A549 (cell line): Measurements from ENCODE around the gene ZCCHC24. TPM values are rescaled to one million over a fixed set of nuclear protein-coding genes. Genes with fewer than 3 reads are reported as not detected.

Experiments
- ATAC-seq, 2 experiments: fragments of 200-7000 bp in 1 of 2; fragments of >200 bp in 1 of 2; cut with Nextera tagmentation in 1 of 2; cut with Tn5 transposase in 1 of 2; 3 replicates each; pipeline versions ENCODE4 v1.8.0 to v1.9.1; 2018 to 2020; ENCODE audit warnings: mild to moderate bottlenecking in 1 of 2, moderate library complexity in 1 of 2
- CTCF ChIA-PET: fragments of 300-600 bp; sonication (Branson Sonifier 250); formaldehyde crosslinking; extraction: SDS; loops from one replicate; lab custom pipeline; 2021; ENCODE audit warnings: antibody characterized with exemption, inconsistent platforms; lab: Yijun Ruan, JAX
- POLR2A ChIA-PET: fragments of 350-600 bp; formaldehyde crosslinking; extraction: SDS; loops from one replicate; lab custom pipeline; 2021; ENCODE audit warnings: antibody characterized with exemption, inconsistent platforms; lab: Yijun Ruan, JAX
- DNase-seq, 2 experiments: peaks; one replicate each; pipeline versions ENCODE4 v3.0.0 to v3.0.0-alpha.2; 2011 to 2016; ENCODE audit warnings: low read depth in 1 of 2, low spot score in 1 of 2
- FAIRE-seq: peaks from 2 replicates; lab custom pipeline; 2011; peaks lifted over from hg19 to GRCh38; lab: Jason Lieb, UNC
- H3K27ac ChIP-seq, 2 experiments: fragments of >200 bp; sonication (Bioruptor Twin); formaldehyde crosslinking; 3 replicates each; pipeline ENCODE4 v1.5.1; 2016 to 2017
- H3K4me1 ChIP-seq: fragments of >200 bp; sonication (Bioruptor Twin); formaldehyde crosslinking; 3 replicates; pipeline ENCODE4 v1.6.1; 2016
- H3K4me2 ChIP-seq: fragments of >200 bp; sonication (Bioruptor Twin); formaldehyde crosslinking; 3 replicates; pipeline ENCODE4 v1.6.1; 2016
- H3K4me3 ChIP-seq: fragments of >200 bp; sonication (Bioruptor Twin); formaldehyde crosslinking; 3 replicates; pipeline ENCODE4 v1.5.1; 2016
- H3K9me3 ChIP-seq: fragments of >200 bp; sonication (Bioruptor Twin); formaldehyde crosslinking; 3 replicates; pipeline ENCODE4 v1.6.1; 2016
- CEBPB ChIP-seq, 2 experiments: fragments of >200 bp in 1 of 2; sonication (Bioruptor Twin) in 1 of 2; formaldehyde crosslinking in 1 of 2; IDR thresholded peaks; 2 replicates each; pipeline ENCODE4 v1.6.1; 2012 to 2016
- JUN ChIP-seq, 2 experiments: fragments of >200 bp; sonication (Bioruptor Twin); formaldehyde crosslinking; IDR thresholded peaks; 2 replicates in 1 of 2; 3 replicates in 1 of 2; pipeline ENCODE4 v1.6.1; 2016 to 2017
- RAD21 ChIP-seq, 2 experiments: fragments of >200 bp in 1 of 2; sonication (Bioruptor Twin) in 1 of 2; formaldehyde crosslinking in 1 of 2; IDR thresholded peaks in 1 of 2; conservative IDR thresholded peaks in 1 of 2; 2 replicates in 1 of 2; 3 replicates in 1 of 2; pipeline ENCODE4 v1.6.1; 2012 to 2018; ENCODE audit warnings: inconsistent platforms in 1 of 2
- RCOR1 ChIP-seq: fragments of 150-350 bp; IDR thresholded peaks from 2 replicates; pipeline ENCODE4 v1.6.1; 2014; ENCODE audit warnings: antibody characterized with exemption, low read length, low read depth
- SMC3 ChIP-seq: fragments of >200 bp; sonication (Bioruptor Twin); formaldehyde crosslinking; IDR thresholded peaks from 3 replicates; pipeline ENCODE4 v1.6.1; 2018; ENCODE audit warnings: inconsistent platforms
- TP53 ChIP-seq: fragments of 250-450 bp; sonication (Bioruptor Pico); IDR thresholded peaks from 2 replicates; pipeline ENCODE4 v1.5.0; 2021; ENCODE audit warnings: mild to moderate bottlenecking, moderate library complexity
- WGBS: methylation state at CpG from one replicate; pipeline ENCODE4 v1.1.6; 2017; ENCODE audit errors: missing lambda C conversion rate; 5-methylcytosine and 5-hydroxymethylcytosine counted together
- polyA plus RNA-seq, 4 experiments: library from polyadenylated mRNA; depleted of rRNA in 3 of 4; stranded (reverse); fragments of >200 nt; fragmentation: RNase III in 1 of 4; extraction: RNeasy Plus Mini Kit Qiagen cat#74134 plus additional on column Dnase treatment in 1 of 4; gene quantifications; 2 replicates in 3 of 4; 3 replicates in 1 of 4; pipeline ENCODE4 v1.2.3, GENCODE V29; 2011 to 2017
- TF ChIP-seq, protein P1 (sequence below): IDR thresholded peaks from 2 replicates; pipeline ENCODE4 v1.6.1; 2012
- TF ChIP-seq, protein P2 (sequence below): fragments of >200 bp; sonication (Bioruptor Twin); formaldehyde crosslinking; IDR thresholded peaks from 3 replicates; pipeline ENCODE4 v1.6.1; 2016
- TF ChIP-seq, protein P3 (sequence below): fragments of >200 bp; sonication (Bioruptor Twin); formaldehyde crosslinking; IDR thresholded peaks from 3 replicates; pipeline ENCODE4 v1.5.1; 2016
- TF ChIP-seq, protein P4 (sequence below): fragments of 150-350 bp; IDR thresholded peaks from 2 replicates; pipeline ENCODE4 v1.6.1; 2014; ENCODE audit warnings: low read depth, mild to moderate bottlenecking, low read length
- TF ChIP-seq, protein P5 (sequence below): IDR thresholded peaks from 2 replicates; pipeline ENCODE4 v1.6.1; 2012; ENCODE audit warnings: low read depth, borderline replicate concordance

The ZCCHC24 gene
- polyA plus RNA-seq, 2 of the 4 experiments (the other 2 are of a cell fraction) = 2.4 to 4.2 TPM

DNA sequence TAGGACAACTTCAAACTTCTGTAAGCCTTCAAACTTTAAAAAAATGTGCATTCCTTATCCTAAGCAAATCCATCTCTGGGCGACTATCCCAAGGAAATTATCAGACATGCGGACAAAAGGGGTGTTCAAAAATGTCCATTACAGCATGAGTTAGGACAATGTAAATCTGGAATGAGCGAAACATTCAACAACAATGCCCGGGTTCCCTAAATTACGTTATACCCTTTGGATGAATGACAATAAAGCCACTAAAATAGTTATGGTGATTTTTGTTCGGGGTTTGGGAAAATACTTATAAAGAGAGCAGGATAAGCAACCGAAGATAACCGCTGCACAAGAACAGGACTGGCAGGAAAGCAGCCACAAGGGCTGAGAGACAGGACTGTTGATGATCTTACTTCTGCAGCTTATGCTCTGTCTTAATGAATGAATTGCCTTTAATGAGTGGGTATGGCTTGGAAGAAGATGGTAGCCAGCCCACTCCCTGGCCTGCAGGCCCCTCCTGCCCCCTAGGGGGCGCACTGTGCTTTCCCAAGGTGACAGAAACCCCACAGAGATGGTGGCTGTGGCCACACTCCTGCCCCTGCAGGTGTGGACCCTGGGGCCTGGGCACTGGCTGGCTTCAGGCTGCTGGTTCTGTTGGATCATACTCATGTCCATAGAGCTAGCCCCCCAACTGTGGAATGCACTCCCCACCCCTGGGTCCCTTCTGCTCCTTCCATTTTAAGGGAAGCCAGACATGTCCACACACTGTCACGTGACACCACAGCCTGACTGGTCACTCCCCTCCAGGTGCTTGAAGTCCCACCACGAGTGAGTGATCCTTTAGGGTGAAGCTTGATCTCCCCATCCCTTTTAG is 45.0 kb downstream of the ZCCHC24 start:
- no peak for FAIRE-seq
- Histone ChIP-seq H3K4me3 (no peak overlapping the region), H3K4me2 (no peak overlapping the region), H3K4me1 (no peaks in the 10 kb centered on the region), H3K27ac (no peak overlapping the region), H3K9me3 (no peaks in the 10 kb centered on the region)
- ATAC-seq = peak; percentile 54 to 88; a peak in 5 of 6 replicates
- ChIA-PET CTCF (interaction anchor here (0.8 to 3.6 kb wide), 8 partner anchors 9 to 88 kb away, joined by 3 to 17 read pairs (median 5); no protein-coding TSS in a partner anchor), POLR2A (no interaction called here)
- WGBS = 69% methylated on average over 10 of the region's 11 CpGs
- peak; percentile 35 to 65 for DNase-seq
- TF ChIP-seq, protein P1, sequence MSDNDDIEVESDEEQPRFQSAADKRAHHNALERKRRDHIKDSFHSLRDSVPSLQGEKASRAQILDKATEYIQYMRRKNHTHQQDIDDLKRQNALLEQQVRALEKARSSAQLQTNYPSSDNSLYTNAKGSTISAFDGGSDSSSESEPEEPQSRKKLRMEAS = no peak
- TF ChIP-seq, protein P2, sequence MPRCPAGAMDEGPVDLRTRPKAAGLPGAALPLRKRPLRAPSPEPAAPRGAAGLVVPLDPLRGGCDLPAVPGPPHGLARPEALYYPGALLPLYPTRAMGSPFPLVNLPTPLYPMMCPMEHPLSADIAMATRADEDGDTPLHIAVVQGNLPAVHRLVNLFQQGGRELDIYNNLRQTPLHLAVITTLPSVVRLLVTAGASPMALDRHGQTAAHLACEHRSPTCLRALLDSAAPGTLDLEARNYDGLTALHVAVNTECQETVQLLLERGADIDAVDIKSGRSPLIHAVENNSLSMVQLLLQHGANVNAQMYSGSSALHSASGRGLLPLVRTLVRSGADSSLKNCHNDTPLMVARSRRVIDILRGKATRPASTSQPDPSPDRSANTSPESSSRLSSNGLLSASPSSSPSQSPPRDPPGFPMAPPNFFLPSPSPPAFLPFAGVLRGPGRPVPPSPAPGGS = no peak
- peak; percentile 39; the same call in 1 of the 3 replicates for TF ChIP-seq SMC3
- peak; percentile 40 to 71; a peak in 3 of 5 replicates for TF ChIP-seq RAD21 (conservative IDR thresholded peaks at IDR 0.05 in 1 of 2, IDR thresholded peaks at IDR 0.05 in 1 of 2)
- TF ChIP-seq, protein P3, sequence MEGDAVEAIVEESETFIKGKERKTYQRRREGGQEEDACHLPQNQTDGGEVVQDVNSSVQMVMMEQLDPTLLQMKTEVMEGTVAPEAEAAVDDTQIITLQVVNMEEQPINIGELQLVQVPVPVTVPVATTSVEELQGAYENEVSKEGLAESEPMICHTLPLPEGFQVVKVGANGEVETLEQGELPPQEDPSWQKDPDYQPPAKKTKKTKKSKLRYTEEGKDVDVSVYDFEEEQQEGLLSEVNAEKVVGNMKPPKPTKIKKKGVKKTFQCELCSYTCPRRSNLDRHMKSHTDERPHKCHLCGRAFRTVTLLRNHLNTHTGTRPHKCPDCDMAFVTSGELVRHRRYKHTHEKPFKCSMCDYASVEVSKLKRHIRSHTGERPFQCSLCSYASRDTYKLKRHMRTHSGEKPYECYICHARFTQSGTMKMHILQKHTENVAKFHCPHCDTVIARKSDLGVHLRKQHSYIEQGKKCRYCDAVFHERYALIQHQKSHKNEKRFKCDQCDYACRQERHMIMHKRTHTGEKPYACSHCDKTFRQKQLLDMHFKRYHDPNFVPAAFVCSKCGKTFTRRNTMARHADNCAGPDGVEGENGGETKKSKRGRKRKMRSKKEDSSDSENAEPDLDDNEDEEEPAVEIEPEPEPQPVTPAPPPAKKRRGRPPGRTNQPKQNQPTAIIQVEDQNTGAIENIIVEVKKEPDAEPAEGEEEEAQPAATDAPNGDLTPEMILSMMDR = peak; percentile 53

DNA sequence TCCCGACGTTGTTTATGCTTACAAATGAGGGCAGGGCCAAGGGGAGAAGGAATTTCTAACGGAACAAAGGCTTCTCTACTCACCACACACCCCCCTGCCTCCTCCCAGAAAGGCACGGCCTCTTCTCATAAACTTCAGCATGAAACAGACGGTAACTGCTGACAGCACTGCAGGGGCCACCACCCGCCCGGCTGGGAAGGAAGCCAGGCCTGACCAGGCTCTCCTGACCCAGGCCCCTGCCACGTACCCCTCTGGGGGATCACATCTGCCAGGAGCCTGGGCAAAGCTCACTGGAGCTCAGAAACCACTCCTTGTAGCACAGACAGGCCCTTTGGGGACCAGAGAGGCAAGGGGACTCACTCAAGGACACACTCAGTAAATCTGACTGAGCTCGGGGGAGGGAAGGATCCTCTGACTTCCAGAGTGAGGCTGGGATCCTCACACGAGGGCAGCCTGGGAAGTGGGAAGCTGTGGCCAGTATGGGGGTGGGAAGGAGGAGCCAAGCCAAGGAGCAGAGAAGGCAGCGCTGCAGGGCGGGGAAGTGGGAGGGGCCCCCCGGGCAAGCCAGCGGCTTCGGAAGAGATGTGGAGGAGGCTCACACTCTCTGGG is 46.1 kb downstream of the ZCCHC24 start:
- no peak for TF ChIP-seq RCOR1
- TF ChIP-seq, protein P4, sequence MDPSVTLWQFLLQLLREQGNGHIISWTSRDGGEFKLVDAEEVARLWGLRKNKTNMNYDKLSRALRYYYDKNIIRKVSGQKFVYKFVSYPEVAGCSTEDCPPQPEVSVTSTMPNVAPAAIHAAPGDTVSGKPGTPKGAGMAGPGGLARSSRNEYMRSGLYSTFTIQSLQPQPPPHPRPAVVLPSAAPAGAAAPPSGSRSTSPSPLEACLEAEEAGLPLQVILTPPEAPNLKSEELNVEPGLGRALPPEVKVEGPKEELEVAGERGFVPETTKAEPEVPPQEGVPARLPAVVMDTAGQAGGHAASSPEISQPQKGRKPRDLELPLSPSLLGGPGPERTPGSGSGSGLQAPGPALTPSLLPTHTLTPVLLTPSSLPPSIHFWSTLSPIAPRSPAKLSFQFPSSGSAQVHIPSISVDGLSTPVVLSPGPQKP = no peak
- no peak for TF ChIP-seq JUN (IDR thresholded peaks at IDR 0.05)
- TF ChIP-seq, protein P5, sequence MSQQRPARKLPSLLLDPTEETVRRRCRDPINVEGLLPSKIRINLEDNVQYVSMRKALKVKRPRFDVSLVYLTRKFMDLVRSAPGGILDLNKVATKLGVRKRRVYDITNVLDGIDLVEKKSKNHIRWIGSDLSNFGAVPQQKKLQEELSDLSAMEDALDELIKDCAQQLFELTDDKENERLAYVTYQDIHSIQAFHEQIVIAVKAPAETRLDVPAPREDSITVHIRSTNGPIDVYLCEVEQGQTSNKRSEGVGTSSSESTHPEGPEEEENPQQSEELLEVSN = no peak
- TF ChIP-seq CEBPB (IDR thresholded peaks at IDR 0.05) = no peak
- ChIA-PET POLR2A (no interaction called here), CTCF (interaction anchor here (0.6 to 3.6 kb wide), 5 partner anchors 8 to 89 kb away, joined by 4 to 17 read pairs (median 6); no protein-coding TSS in a partner anchor)
- Histone ChIP-seq H3K4me1 (no peaks in the 10 kb centered on the region), H3K4me2 (no peak overlapping the region), H3K27ac (no peak overlapping the region), H3K9me3 (no peaks in the 10 kb centered on the region), H3K4me3 (no peak overlapping the region)
- ATAC-seq (peak in 1 of 2 experiments; percentile 16; a peak in 2 of 6 replicates), DNase-seq (no peak), FAIRE-seq (no peak)
- WGBS = 74% methylated on average over 15 of the region's 15 CpGs

DNA sequence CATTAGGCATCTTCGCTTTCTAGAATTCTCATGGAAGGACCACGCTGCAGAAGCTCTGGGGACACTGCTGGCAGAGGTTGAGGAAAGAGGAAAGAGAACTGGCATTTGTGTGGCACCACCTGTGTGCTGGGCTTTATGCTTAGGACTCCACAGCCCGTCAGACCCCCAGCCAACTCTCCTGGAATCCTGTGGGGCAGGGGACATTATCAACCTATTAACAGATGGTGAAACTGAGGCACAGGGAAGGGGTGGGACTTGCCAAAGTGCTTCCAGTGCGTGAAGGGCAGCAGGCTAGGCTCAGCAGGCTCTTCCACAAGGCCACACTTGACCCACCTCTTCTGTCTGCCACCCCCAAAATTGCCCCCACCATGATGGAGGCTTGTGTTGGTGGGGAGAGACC is 46.8 kb downstream of the ZCCHC24 start:
- Histone ChIP-seq H3K4me1 (no peaks in the 10 kb centered on the region), H3K27ac (no peak overlapping the region), H3K4me2 (no peak overlapping the region), H3K4me3 (no peak overlapping the region), H3K9me3 (no peaks in the 10 kb centered on the region)
- ChIA-PET CTCF (interaction anchor here (0.9 to 1.9 kb wide), 3 partner anchors 9 to 51 kb away, joined by 3 to 15 read pairs (median 3); no protein-coding TSS in a partner anchor), POLR2A (no interaction called here)
- FAIRE-seq (no peak), ATAC-seq (no peak), DNase-seq (no peak)
- TF ChIP-seq TP53 (CRISPR knock-in tag) (no peak), RCOR1 (no peak)
- WGBS = 67% methylated on average over 4 of the region's 4 CpGs
